ENCODE data around the gene ZNRF2. TPM values are rescaled to one million over a fixed set of nuclear protein-coding genes. Genes with fewer than 3 reads are reported as not detected.

The ZNRF2 gene
- total and polyA plus RNA-seq, 2 donors (not counting 3 experiments of a cell fraction or from before 2014, with no cell fraction given), result 1.4 to 5.9 TPM

- no peaks in the 10 kb centered on the region for H4K20me1 ChIP-seq (replicated peaks; ENCODE audit: control insufficient read depth, extremely low read depth, insufficient read depth, low read length)
- no peaks in the 10 kb centered on the region for H3K36me3 ChIP-seq (ENCODE audit: control insufficient read depth in 2 of 2, extremely low read depth in 1 of 2, insufficient read depth in 2 of 2, low read length in 2 of 2)
- H3K9me3 ChIP-seq (replicated peaks; ENCODE audit: control insufficient read depth, insufficient read depth, low read length), result no peaks in the 10 kb centered on the region
- H3K9me1 ChIP-seq (replicated peaks; ENCODE audit: control insufficient read depth, extremely low read depth, insufficient read depth, low read length), result no peaks in the 10 kb centered on the region
- H3K4me1 ChIP-seq (ENCODE audit: control insufficient read depth, extremely low read depth, insufficient read depth, low read length), result peaks cover 12% of the 10 kb centered on the region
- BruUV-seq (replicated peaks), result no TSS peak
- H3K27me3 ChIP-seq (ENCODE audit: control insufficient read depth in 2 of 2, insufficient read depth in 2 of 2, low read length in 2 of 2), result no peaks in the 10 kb centered on the region
- ChIA-PET CTCF (no interaction called here), POLR2A (interaction anchor here (0.6 kb wide), 1 partner anchor 65 kb away, joined by 3 read pairs; no protein-coding TSS in a partner anchor)
- FAIRE-seq, result no peak
- peaks cover 5% of the 10 kb centered on the region for H3K79me2 ChIP-seq (ENCODE audit: control insufficient read depth, insufficient read depth, low read length)
- dilution Hi-C loops (cut with MboI; ENCODE audit: extremely low pct_ligation_motif_present, low sequenced_read_pairs) (no loop called here), intact Hi-C loops (cut with micrococcal nuclease) (loop anchor here (5.0 to 10.0 kb wide), 2 partner anchors 222 to 255 kb away; partner anchors contain the start of genes FKBP14, GGCT and PLEKHA8)
- H3K9ac ChIP-seq (replicated peaks; ENCODE audit: extremely low read depth, insufficient read depth, low read length), result no peak overlapping the region
- H3K27ac ChIP-seq (ENCODE audit: insufficient read depth, low read depth, low read length), result no peak overlapping the region
- no peak overlapping the region for H3K4me2 ChIP-seq (ENCODE audit: insufficient read depth, low read length)
- DNase-seq (ENCODE audit: low read depth, low spot score), result no peak
- TF ChIP-seq EZH2 (IDR thresholded peaks at IDR 0.05; ENCODE audit: borderline replicate concordance, low read depth, low read length, severe bottlenecking), result no peak
- no peak for TF ChIP-seq GATA2 (IDR thresholded peaks at IDR 0.05; ENCODE audit: insufficient read depth, insufficient read length, low read depth, low read length)
- TF ChIP-seq JUN (IDR thresholded peaks at IDR 0.05; ENCODE audit: borderline replicate concordance, insufficient read depth, insufficient read length, low read depth), result no peak
- TF ChIP-seq POLR2AphosphoS5 (IDR thresholded peaks at IDR 0.05; ENCODE audit: insufficient read depth, low read depth, low read length), result no peak
- TF ChIP-seq CTCF (IDR thresholded peaks at IDR 0.05; ENCODE audit: extremely low read depth in 1 of 2, insufficient read depth in 1 of 2, low read depth in 1 of 2, low read length in 2 of 2), result no peak
- TF ChIP-seq FOS (IDR thresholded peaks at IDR 0.05; ENCODE audit: borderline replicate concordance, insufficient read depth, low read length), result no peak
- no peak for TF ChIP-seq MAX (IDR thresholded peaks at IDR 0.05; ENCODE audit: insufficient read depth, insufficient read length)
- TF ChIP-seq POLR2A (IDR thresholded peaks at IDR 0.05; ENCODE audit: low read depth, low read length), result no peak
- no peak for TF ChIP-seq MYC (IDR thresholded peaks at IDR 0.05; ENCODE audit: low read depth, low read length)
- H2AFZ ChIP-seq (ENCODE audit: low read depth, low read length), result no peak overlapping the region
- no peak overlapping the region for H3K4me3 ChIP-seq (replicated peaks in 1 of 3; ENCODE audit: insufficient read depth in 1 of 3, low read depth in 1 of 3, low read length in 3 of 3)
Measured at GRCh38 chr7:30282735-30283134, 1.7 kb upstream of the ZNRF2 start.

Data from endothelial cell of umbilical vein (primary cell).